Ascending aorta (tissue), 2 donors: Measurements from ENCODE around the gene CCL7. TPM values are rescaled to one million over a fixed set of nuclear protein-coding genes. Genes with fewer than 3 reads are reported as not detected.

Source experiments
- DNase-seq, 2 donors: peaks; one replicate each; pipeline ENCODE4 v3.0.0-alpha.2; 2019; ENCODE audit warnings: low spot score in 2 of 2
- H3K27ac ChIP-seq, 2 donors: fragments of 200-600 bp; sonication (generic); one replicate each; pipeline ENCODE4 v1.5.1; 2016 to 2017; ENCODE audit warnings: mild to moderate bottlenecking in 1 of 2
- H3K27me3 ChIP-seq: fragments of 200-600 bp; sonication (generic); one replicate; pipeline ENCODE4 v1.5.1; 2017
- H3K36me3 ChIP-seq, 2 donors: fragments of 200-600 bp; sonication (generic); one replicate each; pipeline ENCODE4 v1.5.1; 2016
- H3K4me1 ChIP-seq, 2 donors: fragments of 200-600 bp; sonication (generic); one replicate each; pipeline ENCODE4 v1.5.1; 2016 to 2017; ENCODE audit warnings: mild to moderate bottlenecking in 1 of 2
- H3K4me3 ChIP-seq, 2 donors: fragments of 200-600 bp; sonication (generic); one replicate each; pipeline ENCODE4 v1.5.1; 2016 to 2017; ENCODE audit warnings: mild to moderate bottlenecking in 1 of 2
- H3K9me3 ChIP-seq, 2 donors: fragments of 200-600 bp; sonication (generic); one replicate each; pipeline ENCODE4 v1.5.1; 2016
- intact Hi-C: fragments of 100-400 bp; cut with DNase I; formaldehyde crosslinking; loops from one replicate; pipeline ENCODE4 v1.15.1; 2023
- total RNA-seq: library from RNA; depleted of rRNA; stranded (reverse); fragments of >200 nt; gene quantifications from one replicate; pipeline ENCODE4 v1.1.0, GENCODE V29; 2016
- TF ChIP-seq, protein P1 (sequence below), 3 experiments: fragments of 200-600 bp in 2 of 3; fragments of 450-650 bp in 1 of 3; sonication (generic) in 2 of 3; IDR thresholded peaks; one replicate each; pipeline ENCODE4 v1.5.1; 2016 to 2019; ENCODE audit warnings: antibody characterized with exemption in 3 of 3, mild to moderate bottlenecking in 1 of 3, moderate library complexity in 1 of 3

CCL7 gene
- total RNA-seq, 1 donor from 2014 or later, result not detected

GRCh38 chr17:34311291-34311690, 41.3 kb downstream of the CCL7 start:
- no peaks in the 10 kb centered on the region for H3K9me3 ChIP-seq
- no peak for DNase-seq
- no peak overlapping the region for H3K27ac ChIP-seq
- peaks cover 2 to 17% of the 10 kb centered on the region in 2 donors for H3K4me1 ChIP-seq
- H3K4me3 ChIP-seq, result no peak overlapping the region
- TF ChIP-seq, protein P1, sequence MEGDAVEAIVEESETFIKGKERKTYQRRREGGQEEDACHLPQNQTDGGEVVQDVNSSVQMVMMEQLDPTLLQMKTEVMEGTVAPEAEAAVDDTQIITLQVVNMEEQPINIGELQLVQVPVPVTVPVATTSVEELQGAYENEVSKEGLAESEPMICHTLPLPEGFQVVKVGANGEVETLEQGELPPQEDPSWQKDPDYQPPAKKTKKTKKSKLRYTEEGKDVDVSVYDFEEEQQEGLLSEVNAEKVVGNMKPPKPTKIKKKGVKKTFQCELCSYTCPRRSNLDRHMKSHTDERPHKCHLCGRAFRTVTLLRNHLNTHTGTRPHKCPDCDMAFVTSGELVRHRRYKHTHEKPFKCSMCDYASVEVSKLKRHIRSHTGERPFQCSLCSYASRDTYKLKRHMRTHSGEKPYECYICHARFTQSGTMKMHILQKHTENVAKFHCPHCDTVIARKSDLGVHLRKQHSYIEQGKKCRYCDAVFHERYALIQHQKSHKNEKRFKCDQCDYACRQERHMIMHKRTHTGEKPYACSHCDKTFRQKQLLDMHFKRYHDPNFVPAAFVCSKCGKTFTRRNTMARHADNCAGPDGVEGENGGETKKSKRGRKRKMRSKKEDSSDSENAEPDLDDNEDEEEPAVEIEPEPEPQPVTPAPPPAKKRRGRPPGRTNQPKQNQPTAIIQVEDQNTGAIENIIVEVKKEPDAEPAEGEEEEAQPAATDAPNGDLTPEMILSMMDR (IDR thresholded peaks at IDR 0.05), result no peak
- no peaks in the 10 kb centered on the region for H3K36me3 ChIP-seq
- H3K27me3 ChIP-seq, result no peaks in the 10 kb centered on the region
- intact Hi-C loops, result loop anchor here (5.0 kb wide), 1 partner anchor 54 kb away; the partner anchor contains the start of gene CCL2

- TF ChIP-seq, protein P1 (IDR thresholded peaks at IDR 0.05), result no peak
- H3K4me3 ChIP-seq, result no peak overlapping the region
- intact Hi-C loops, result loop anchor here (5.0 kb wide), 1 partner anchor 55 kb away; the partner anchor contains the start of gene CCL2
- no peak overlapping the region for H3K27ac ChIP-seq
- no peak for DNase-seq
- H3K9me3 ChIP-seq, result no peaks in the 10 kb centered on the region
- H3K4me1 ChIP-seq, result peaks cover 2 to 17% of the 10 kb centered on the region in 2 donors
- H3K36me3 ChIP-seq, result no peaks in the 10 kb centered on the region
- no peaks in the 10 kb centered on the region for H3K27me3 ChIP-seq
These were observed 42.1 kb downstream of the CCL7 start for GRCh38 chr17:34312080-34312479.

DNA sequence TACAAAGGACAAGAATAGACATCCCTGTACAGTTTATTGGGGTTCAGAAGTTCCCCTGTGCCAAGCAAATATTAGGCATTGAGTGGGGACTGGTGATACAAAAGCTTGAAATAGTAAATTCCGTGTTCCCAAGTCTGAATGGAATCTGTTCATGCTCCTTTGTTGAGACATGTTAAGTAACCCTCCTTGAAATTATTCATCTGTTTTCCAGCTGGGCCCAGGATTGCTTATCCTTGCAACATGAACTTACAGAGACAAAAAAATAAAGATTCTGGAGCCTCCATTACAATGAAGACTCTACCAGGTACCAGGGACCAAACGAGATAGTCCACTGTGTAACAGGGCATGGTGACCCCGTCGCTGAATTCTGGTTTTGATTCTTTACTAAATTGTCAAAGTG, 43.1 kb downstream of the CCL7 start:
- Histone ChIP-seq H3K4me1 (peaks cover 2 to 14% of the 10 kb centered on the region in 2 donors), H3K27ac (no peak overlapping the region), H3K4me3 (no peak overlapping the region), H3K9me3 (no peaks in the 10 kb centered on the region), H3K36me3 (no peaks in the 10 kb centered on the region), H3K27me3 (no peaks in the 10 kb centered on the region)
- intact Hi-C loops, result loop anchor here (5.0 kb wide), 1 partner anchor 56 kb away; the partner anchor contains the start of gene CCL2
- TF ChIP-seq, protein P1 (IDR thresholded peaks at IDR 0.05), result no peak
- DNase-seq, result no peak

GRCh38 chr17:34314279-34314678, 44.3 kb downstream of the CCL7 start:
- TF ChIP-seq, protein P1 (IDR thresholded peaks at IDR 0.05), result no peak
- intact Hi-C loops, result loop anchor here (2.0 to 5.0 kb wide), 2 partner anchors 47 to 57 kb away; partner anchors contain the start of gene CCL2
- Histone ChIP-seq H3K36me3 (no peaks in the 10 kb centered on the region), H3K4me3 (no peak overlapping the region), H3K9me3 (no peaks in the 10 kb centered on the region), H3K27me3 (no peaks in the 10 kb centered on the region), H3K27ac (peak overlapping the region; percentile 57 to 65), H3K4me1 (peaks cover 2 to 14% of the 10 kb centered on the region in 2 donors)
- peak in 1 of 2 donors; percentile 73 for DNase-seq

GRCh38 chr17:34318474-34318873, 48.5 kb downstream of the CCL7 start:
- H3K27ac ChIP-seq, result no peak overlapping the region
- intact Hi-C loops, result no loop called here
- H3K9me3 ChIP-seq, result no peaks in the 10 kb centered on the region
- no peak overlapping the region for H3K4me3 ChIP-seq
- no peaks in the 10 kb centered on the region for H3K27me3 ChIP-seq
- no peak for DNase-seq
- peaks cover 2 to 11% of the 10 kb centered on the region in 2 donors for H3K4me1 ChIP-seq
- no peaks in the 10 kb centered on the region for H3K36me3 ChIP-seq
- TF ChIP-seq, protein P1 (IDR thresholded peaks at IDR 0.05), result no peak
